Measurements from ENCODE around the gene USF2. TPM values are rescaled to one million over a fixed set of nuclear protein-coding genes. Genes with fewer than 3 reads are reported as not detected.

The USF2 gene
- total and polyA plus RNA-seq, 2 donors (not counting 1 experiment from before 2014, with no cell fraction given): 53.8 to 74.9 TPM

GRCh38 chr19:35313587-35313986 is 44.8 kb downstream of the USF2 start:
- DNase-seq (ENCODE audit: low read depth in 2 of 2): no peak
- peaks cover 3% of the 10 kb centered on the region for H3K4me1 ChIP-seq (ENCODE audit: control insufficient read depth, extremely low read depth, insufficient read depth, low read length)

GRCh38 chr19:35314031-35314430 is 45.3 kb downstream of the USF2 start:
- H4K20me1 ChIP-seq (ENCODE audit: control insufficient read depth, extremely low read depth, insufficient read depth, low read length): no peaks in the 10 kb centered on the region
- no peak for TF ChIP-seq EZH2 (IDR thresholded peaks at IDR 0.05; ENCODE audit: low read length, missing control alignments)
- no peak for TF ChIP-seq CTCF (conservative IDR thresholded peaks at IDR 0.05 in 1 of 2, IDR thresholded peaks at IDR 0.05 in 1 of 2; ENCODE audit: low read depth in 1 of 2, low read length in 2 of 2)
- DNase-seq (ENCODE audit: low read depth in 2 of 2): no peak
- no peak overlapping the region for H3K4me2 ChIP-seq (ENCODE audit: extremely low read depth, insufficient read depth, low read length)
- peaks cover 6% of the 10 kb centered on the region for H3K4me1 ChIP-seq (ENCODE audit: control insufficient read depth, extremely low read depth, insufficient read depth, low read length)
- no peak overlapping the region for H2AFZ ChIP-seq (ENCODE audit: low read length)
- no peak overlapping the region for H3K9ac ChIP-seq (ENCODE audit: insufficient read depth, low read length)
- no peak overlapping the region for H3K27ac ChIP-seq (ENCODE audit: insufficient read depth, low read length)
- H3K27me3 ChIP-seq (ENCODE audit: control insufficient read depth, insufficient read depth, low read length): no peaks in the 10 kb centered on the region
- H3K79me2 ChIP-seq (ENCODE audit: control insufficient read depth, insufficient read depth, low read length): no peaks in the 10 kb centered on the region
- no peak overlapping the region for H3K4me3 ChIP-seq (replicated peaks in 1 of 4; ENCODE audit: control extremely low read depth in 1 of 4, insufficient read depth in 1 of 4, low read depth in 3 of 4, low read length in 4 of 4)
- no peaks in the 10 kb centered on the region for H3K36me3 ChIP-seq (ENCODE audit: control insufficient read depth, insufficient read depth, low read length)
- no peaks in the 10 kb centered on the region for H3K9me3 ChIP-seq (ENCODE audit: control insufficient read depth, insufficient read depth, low read depth, low read length)

More at GRCh38 chr19:35313587-35313986, 44.8 kb downstream of the USF2 start:
- Histone ChIP-seq H4K20me1 (ENCODE audit: control insufficient read depth, extremely low read depth, insufficient read depth, low read length) (no peaks in the 10 kb centered on the region), H3K36me3 (ENCODE audit: control insufficient read depth, insufficient read depth, low read length) (no peaks in the 10 kb centered on the region), H3K4me3 (replicated peaks in 1 of 4; ENCODE audit: control extremely low read depth in 1 of 4, insufficient read depth in 1 of 4, low read depth in 3 of 4, low read length in 4 of 4) (no peak overlapping the region), H3K27ac (ENCODE audit: insufficient read depth, low read length) (no peak overlapping the region), H3K27me3 (ENCODE audit: control insufficient read depth, insufficient read depth, low read length) (no peaks in the 10 kb centered on the region), H3K79me2 (ENCODE audit: control insufficient read depth, insufficient read depth, low read length) (no peaks in the 10 kb centered on the region), H3K9me3 (ENCODE audit: control insufficient read depth, insufficient read depth, low read depth, low read length) (no peaks in the 10 kb centered on the region), H2AFZ (ENCODE audit: low read length) (no peak overlapping the region), H3K4me2 (ENCODE audit: extremely low read depth, insufficient read depth, low read length) (no peak overlapping the region), H3K9ac (ENCODE audit: insufficient read depth, low read length) (no peak overlapping the region)
- TF ChIP-seq CTCF (conservative IDR thresholded peaks at IDR 0.05 in 1 of 2, IDR thresholded peaks at IDR 0.05 in 1 of 2; ENCODE audit: low read depth in 1 of 2, low read length in 2 of 2) (no peak), EZH2 (IDR thresholded peaks at IDR 0.05; ENCODE audit: low read length, missing control alignments) (no peak)

- H3K4me3 ChIP-seq (replicated peaks in 1 of 4; ENCODE audit: control extremely low read depth in 1 of 4, insufficient read depth in 1 of 4, low read depth in 3 of 4, low read length in 4 of 4): no peak overlapping the region
- H3K9ac ChIP-seq (ENCODE audit: insufficient read depth, low read length): no peak overlapping the region
- H3K4me2 ChIP-seq (ENCODE audit: extremely low read depth, insufficient read depth, low read length): no peak overlapping the region
- no peak for DNase-seq (ENCODE audit: low read depth in 2 of 2)
- no peaks in the 10 kb centered on the region for H3K27me3 ChIP-seq (ENCODE audit: control insufficient read depth, insufficient read depth, low read length)
- H3K79me2 ChIP-seq (ENCODE audit: control insufficient read depth, insufficient read depth, low read length): no peaks in the 10 kb centered on the region
- H3K27ac ChIP-seq (ENCODE audit: insufficient read depth, low read length): no peak overlapping the region
- H3K4me1 ChIP-seq (ENCODE audit: control insufficient read depth, extremely low read depth, insufficient read depth, low read length): peaks cover 12% of the 10 kb centered on the region
- no peaks in the 10 kb centered on the region for H3K36me3 ChIP-seq (ENCODE audit: control insufficient read depth, insufficient read depth, low read length)
- no peaks in the 10 kb centered on the region for H3K9me3 ChIP-seq (ENCODE audit: control insufficient read depth, insufficient read depth, low read depth, low read length)
- no peak overlapping the region for H2AFZ ChIP-seq (ENCODE audit: low read length)
- no peaks in the 10 kb centered on the region for H4K20me1 ChIP-seq (ENCODE audit: control insufficient read depth, extremely low read depth, insufficient read depth, low read length)
- no peak for TF ChIP-seq EZH2 (IDR thresholded peaks at IDR 0.05; ENCODE audit: low read length, missing control alignments)
- TF ChIP-seq CTCF (conservative IDR thresholded peaks at IDR 0.05 in 1 of 2, IDR thresholded peaks at IDR 0.05 in 1 of 2; ENCODE audit: low read depth in 1 of 2, low read length in 2 of 2): no peak
These were observed 46.2 kb downstream of the USF2 start for GRCh38 chr19:35314858-35315470.
